Suppressor macrophage (primary cell): ENCODE data around the gene PREX1.
A peak's percentile ranks its signal among the peaks of the same experiment; 100 is the strongest.
"Not testable (repeated sequence)": the region's sequence is repeated elsewhere in the genome, so short reads cannot be mapped to it uniquely, and the experiment has no call there.

Source experiments
- DNase-seq, 4 experiments: peaks; one replicate each; pipeline ENCODE4 v3.0.0-alpha.2; 2020 to 2022

PREX1 gene

DNA sequence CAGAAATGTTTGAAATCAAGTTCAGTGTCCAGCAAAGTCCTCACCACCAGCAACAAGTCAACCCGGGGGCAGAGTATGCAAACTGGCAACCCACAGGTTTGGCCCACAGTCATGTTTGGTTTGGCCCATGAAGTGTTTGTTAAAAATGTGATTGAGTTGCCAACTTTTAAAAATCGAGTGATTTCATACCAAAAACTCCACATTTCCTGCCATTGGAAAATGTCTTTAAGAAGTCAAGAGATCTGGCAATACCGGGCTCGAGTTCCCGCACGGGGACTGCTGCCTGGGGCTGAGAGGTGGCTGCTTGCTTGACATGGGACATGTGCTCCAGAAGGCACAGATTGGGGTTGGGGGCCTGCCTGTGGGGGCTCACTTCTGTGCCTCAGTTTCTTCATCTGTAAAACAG is 36.1 kb downstream of the PREX1 start:
- DNase-seq, result no peak

GRCh38 chr20:48791014-48791413 is 36.8 kb downstream of the PREX1 start:
- peak in 1 of 4 experiments; percentile 19 for DNase-seq

GRCh38 chr20:48790473-48791003 is 37.3 kb downstream of the PREX1 start:
- no peak for DNase-seq

DNA sequence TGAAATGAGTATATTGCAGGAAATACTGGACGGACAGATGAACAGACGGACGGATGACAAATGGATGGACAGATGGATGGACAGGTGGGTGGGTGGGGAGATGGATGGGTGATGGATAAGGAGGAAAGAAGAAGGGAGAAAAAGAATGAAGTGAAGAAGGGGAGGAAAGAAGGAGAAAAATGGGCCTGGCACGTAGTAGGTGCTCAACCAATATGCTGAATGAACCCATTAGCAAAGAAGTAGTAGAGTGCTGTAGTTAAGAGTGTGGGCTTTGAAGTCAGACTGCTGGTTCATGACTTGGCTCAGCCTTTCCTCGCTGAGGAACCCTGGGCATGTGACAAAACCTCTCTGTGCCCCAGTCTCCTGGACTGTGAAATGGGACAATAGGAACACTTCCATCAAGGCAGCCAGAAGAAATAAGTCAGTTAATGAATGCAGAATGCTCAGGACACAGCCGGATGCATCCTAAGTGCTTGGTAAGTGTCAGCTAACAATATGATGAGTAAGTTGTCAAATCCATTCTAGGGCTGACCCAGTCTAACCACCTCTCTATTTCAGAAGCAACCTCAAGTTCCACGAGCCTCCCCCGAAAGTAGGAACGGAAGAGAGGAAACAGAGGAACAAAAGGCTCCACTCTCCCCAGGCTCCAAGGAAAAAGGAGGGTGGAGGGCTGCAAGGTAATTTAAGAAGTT is 37.9 kb downstream of the PREX1 start:
- DNase-seq, result peak in 1 of 4 experiments; percentile 22

GRCh38 chr20:48789185-48789668 is 38.6 kb downstream of the PREX1 start:
- no peak for DNase-seq

- peak in 3 of 4 experiments; percentile 49 to 51 (median 51) for DNase-seq
Observed at GRCh38 chr20:48788486-48789072, 39.2 kb downstream of the PREX1 start.

- DNase-seq, result peak; percentile 73 to 84 (median 78)
Observed at GRCh38 chr20:48787861-48788375, 39.9 kb downstream of the PREX1 start.

- peak in 1 of 4 experiments; percentile 20 for DNase-seq
Observed at GRCh38 chr20:48786951-48787705, 40.7 kb downstream of the PREX1 start.

- DNase-seq, result no peak
Observed at GRCh38 chr20:48785801-48786200, 42.0 kb downstream of the PREX1 start.

GRCh38 chr20:48785256-48785655 is 42.5 kb downstream of the PREX1 start:
- DNase-seq, result no peak

GRCh38 chr20:48784273-48784641 is 43.5 kb downstream of the PREX1 start:
- no peak for DNase-seq

DNA sequence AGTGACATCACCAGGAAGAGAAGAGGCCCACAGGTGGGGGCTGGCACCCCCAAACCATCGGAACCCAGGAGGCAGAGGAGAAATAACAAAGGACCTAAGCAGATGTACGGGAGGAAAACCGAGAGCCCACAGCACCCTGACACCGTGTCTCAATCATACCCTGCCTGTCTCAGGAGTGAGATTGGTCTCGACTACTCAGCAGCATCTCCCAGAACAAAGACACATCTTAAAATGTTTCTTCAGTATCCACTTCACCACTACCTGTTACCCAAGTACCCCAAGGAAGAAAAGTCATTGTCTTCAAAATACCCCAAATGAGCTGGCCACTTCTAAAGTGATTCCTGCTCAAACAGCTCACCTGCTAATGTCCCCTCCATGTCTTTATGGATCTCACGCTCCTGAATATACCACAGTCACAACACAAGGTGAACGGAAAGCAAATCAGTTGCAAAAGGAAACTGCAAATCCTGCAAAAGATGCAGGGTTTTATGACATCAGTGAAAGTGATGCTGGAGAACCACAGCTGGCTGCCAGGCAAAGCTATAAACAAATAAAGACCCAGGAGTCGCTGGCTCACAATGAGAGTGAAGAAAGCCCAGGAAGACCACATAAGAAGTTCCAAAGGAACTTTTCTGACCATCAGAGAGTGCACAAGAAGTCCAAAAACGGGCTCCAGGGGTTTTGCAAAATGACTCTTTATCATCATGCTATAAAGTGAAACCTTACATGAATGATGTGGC is 44.1 kb downstream of the PREX1 start:
- DNase-seq, result no peak

GRCh38 chr20:48782901-48783308 is 44.9 kb downstream of the PREX1 start:
- no peak for DNase-seq

GRCh38 chr20:48782053-48782452 is 45.7 kb downstream of the PREX1 start:
- peak in 1 of 4 experiments; percentile 57 for DNase-seq

- no peak for DNase-seq
Observed at GRCh38 chr20:48781634-48782033, 46.2 kb downstream of the PREX1 start.

GRCh38 chr20:48779435-48779834 is 48.4 kb downstream of the PREX1 start:
- DNase-seq, result no peak

DNA sequence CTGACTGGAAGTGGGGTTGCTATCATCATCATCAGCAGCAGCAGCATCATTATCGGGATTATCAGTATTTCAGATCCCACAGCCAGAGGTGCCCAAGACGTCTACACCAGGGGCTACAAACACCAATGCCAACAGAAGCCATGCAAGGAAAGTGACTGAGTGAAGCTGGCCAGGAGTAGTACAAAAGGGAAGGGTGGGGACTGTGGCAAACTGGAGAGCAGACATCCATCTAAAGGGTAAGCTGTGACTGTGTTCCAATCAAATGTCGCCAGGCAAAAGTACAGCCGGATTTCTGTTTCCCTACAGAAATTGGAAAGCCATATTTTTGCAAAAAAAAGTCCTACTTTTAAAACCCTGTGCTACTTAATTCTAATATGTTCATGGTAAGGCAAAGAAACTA is 50.0 kb downstream of the PREX1 start:
- no peak for DNase-seq

DNA sequence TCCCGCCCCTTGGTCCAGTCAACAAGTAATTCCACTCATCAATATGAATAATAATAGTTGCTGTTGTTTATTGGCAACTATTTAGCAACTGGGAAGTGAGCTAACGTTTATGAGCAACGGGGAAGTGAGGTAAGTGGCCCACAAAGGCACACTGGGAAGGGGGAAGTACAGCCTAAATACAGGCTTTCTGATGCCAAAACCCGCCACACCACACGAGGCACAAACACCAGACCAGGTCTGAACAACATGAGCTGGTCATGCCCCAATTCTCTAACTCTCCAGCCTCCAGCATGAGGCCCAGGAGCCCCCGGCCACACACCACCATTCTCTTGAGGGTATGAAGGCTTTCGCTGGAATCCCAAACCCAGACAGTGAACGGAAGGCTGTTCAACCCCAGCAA is 50.8 kb downstream of the PREX1 start:
- DNase-seq, result peak; percentile 79 to 93 (median 88)

DNA sequence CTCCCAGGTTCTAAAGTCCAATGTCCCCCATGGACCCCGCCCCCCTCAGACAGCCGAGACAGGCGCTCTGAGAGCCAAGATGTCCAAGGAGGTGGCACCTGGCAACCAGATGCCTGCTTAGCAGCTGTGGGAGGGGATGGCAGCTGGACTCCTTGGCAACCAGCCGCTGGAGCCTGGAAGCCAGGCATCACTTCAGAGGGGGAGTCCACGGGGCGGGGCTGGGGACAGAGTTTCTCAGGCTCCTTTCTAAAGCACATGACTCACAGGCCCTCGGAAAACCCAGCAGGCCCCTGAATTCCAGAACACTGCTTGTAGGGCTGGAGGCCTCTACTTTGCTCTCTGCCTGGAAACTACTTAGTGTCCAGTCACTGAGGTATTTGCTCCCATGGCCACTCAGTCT is 51.5 kb downstream of the PREX1 start:
- DNase-seq, result no peak

DNA sequence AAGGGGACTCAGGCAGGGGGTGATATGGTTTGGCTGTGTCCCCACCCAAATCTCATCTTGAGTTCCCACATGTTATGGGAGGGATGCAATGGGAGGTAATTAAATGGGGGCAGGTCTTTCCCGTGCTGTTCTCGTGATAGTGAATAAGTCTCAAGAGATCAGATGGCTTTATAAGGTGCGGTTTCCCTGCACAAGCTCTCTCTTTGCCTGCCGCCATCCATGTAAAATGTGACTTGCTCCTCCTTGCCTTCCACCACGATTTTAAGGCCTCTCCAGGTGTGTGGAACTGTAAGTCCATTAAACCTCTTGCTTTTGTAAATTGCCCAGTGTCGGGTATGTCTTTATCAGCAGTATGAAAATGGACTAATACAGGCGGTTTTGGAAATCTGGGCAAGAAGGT is 52.3 kb downstream of the PREX1 start:
- not testable (repeated sequence) for DNase-seq

DNA sequence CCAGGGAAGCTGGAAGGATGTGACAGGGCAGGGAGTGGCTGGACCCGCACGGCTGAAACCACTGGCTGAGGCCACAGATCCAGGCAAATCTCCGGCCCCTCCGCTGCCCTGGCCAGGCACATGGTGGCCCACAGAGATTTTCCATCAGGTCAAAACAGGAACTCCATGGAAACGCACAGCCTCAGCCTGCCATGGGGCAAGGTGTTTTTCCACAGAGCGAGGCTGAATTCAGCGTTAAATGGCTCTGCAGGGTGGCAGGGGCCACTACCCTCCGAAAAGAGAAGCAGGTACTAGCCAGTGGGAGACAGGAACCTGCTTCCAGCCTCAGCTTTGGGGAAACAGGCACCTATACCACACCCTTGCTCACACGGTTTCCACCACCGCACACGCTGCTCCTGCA is 53.1 kb downstream of the PREX1 start:
- peak in 3 of 4 experiments; percentile 44 to 68 (median 62) for DNase-seq

DNA sequence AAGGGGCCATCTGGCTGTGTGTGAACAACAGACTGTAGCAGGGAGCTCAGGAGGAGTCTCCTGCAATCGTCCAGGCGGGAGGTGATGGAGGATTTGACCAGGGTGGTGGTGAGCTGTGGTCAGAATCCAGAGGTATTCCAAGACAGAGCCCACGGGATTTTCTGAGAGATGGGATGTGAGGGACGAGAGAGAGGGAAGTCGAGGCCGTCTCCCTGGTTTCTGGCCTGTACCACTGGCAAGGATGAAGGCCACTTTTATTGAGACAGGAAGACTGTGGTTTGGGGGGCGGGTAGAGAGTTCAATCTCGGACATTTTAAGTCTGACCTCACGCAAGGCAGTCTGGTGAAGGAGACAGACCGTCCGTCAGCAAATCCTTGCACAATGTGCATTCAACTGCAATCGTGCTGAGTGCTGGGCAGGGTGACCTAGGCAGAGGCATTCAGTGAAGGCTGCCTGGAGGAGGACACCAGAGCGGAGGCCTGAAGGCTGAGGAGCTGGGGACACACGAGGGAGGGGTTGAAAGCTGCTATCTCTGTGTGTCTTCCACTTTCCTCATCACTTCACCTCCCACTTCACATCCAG is 53.9 kb downstream of the PREX1 start:
- DNase-seq, result peak; percentile 93 to 98 (median 94)
